Stimulated activated CD8-positive, alpha-beta memory T cell treated with anti-CD3 and anti-CD28 coated beads, Interleukin-12 subunit alpha, Interleukin-12 subunit beta, amount 100 ng/mL, for 4 hours (primary cell): ENCODE results near the gene C2CD4C.
"Not testable (repeated sequence)": the region's sequence is repeated elsewhere in the genome, so short reads cannot be mapped to it uniquely, and the experiment has no call there.

Experiments
- DNase-seq: peaks from one replicate; pipeline ENCODE4 v3.0.0-alpha.2; 2020; ENCODE audit warnings: low read depth

The C2CD4C gene

DNA sequence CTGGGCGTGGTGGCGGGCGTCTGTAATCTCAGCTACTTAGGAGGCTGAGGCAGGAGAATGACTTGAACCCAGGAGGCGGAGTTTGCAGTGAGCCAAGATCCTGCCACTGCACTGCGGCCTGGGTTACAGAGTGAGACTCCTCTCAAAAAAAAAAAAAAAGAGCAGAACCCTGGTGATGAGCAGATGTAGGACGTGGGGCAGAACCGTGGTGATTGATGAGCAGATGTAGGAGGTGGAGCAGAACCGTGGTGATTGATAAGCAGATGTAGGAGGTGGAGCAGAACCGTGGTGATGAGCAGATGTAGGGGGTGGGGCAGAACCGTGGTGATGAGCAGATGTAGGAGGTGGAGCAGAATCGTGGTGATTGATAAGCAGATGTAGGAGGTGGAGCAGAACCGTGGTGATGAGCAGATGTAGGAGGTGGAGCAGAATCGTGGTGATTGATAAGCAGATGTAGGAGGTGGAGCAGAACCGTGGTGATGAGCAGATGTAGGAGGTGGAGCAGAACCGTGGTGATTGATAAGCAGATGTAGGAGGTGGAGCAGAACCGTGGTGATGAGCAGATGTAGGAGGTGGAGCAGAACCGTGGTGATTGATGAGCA is 28.2 kb downstream of the C2CD4C start:
- not testable (repeated sequence) for DNase-seq

DNA sequence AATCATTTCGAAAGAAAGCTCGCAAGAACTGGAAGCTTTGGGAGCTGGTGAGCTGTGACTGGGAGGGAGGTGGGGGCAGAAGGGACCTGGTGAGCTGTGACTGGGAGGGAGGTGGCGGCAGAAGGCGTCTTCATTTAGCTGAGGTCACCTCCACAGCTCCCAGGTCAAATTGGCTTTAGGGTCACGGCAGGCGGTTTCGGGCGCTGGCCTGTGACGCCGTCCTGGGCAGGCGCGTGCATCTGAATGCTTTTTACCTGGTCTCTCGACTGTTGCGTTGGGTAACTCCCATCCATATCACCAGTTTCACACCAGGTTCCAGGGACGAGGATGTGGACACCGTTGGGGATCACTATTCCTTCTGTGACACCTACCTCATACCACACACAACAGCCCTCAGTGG is 29.2 kb downstream of the C2CD4C start:
- no peak for DNase-seq

DNA sequence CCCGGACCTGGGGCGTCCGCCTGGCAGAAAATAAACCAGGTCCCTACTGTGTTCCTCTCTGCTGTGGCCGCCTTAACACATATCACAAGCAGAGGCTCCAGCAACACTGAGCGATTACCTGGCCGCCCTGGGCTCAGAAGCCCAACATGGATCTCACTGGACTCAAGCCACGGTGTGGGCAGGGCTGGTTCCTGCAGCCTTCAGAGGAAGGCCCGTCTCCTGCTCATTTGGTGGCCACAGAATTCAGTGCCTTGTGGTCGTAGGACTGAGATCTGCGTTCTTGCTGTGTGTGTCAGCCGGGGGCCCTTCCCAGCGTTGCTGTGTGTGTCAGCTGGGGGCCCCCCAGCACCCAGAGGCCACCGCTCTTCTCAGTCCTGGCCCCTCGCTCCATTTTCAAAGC is 30.2 kb downstream of the C2CD4C start:
- no peak for DNase-seq

DNA sequence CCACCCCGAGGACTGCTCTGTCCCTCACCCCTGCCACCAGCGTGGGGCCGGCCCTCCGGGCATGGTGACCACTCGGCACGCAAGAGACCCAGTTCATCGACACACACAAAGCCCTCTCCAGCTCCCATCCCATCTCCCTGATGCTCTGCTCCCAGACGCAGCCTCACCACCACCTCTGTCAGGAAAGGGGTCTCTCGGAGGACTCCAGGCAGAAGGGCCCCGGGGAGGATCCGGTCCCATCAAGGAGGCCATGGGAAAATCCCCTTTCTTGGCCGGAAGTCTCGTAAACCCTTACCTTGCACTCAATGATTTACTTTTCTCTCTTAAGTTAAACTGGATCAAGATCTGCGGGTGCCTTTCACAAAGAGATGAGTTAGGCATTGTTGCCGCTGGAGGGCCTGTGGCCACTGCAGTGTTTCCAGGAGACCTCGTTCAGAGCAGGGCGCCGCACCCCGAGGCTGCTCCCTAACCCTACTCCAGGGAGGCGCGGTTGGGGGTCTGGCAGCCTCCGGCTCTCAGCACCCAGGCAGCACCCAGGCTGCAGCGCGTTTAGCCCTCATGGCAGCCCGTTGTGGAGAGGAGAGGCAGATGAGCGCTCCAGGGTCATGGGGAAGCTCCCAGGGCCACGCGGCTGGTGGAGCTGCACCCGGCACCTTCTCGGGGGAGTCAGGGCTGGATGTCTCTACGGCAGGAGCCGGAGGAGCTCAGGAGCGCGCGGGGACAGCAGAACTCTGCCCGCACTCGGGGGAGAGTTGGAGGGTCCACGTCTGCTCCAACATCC is 31.0 kb downstream of the C2CD4C start:
- no peak for DNase-seq

DNA sequence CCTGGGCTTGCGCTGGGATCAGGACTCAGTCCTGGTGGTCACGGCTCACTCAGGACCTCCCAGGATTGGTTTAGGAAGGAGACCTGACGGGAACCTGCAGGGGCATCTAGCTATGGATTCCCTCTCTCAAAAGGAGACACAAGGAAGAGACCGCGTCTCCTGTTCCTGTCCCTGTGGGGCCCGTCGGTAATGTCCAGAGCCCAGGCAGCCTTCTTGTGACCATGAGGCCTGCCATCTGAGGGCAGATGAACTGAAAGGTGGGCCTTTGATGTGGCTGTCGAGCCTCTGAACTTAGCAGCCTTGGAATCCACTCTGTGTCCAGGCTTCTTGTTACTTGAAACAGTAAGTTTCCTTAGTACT is 32.9 kb downstream of the C2CD4C start:
- no peak for DNase-seq

DNA sequence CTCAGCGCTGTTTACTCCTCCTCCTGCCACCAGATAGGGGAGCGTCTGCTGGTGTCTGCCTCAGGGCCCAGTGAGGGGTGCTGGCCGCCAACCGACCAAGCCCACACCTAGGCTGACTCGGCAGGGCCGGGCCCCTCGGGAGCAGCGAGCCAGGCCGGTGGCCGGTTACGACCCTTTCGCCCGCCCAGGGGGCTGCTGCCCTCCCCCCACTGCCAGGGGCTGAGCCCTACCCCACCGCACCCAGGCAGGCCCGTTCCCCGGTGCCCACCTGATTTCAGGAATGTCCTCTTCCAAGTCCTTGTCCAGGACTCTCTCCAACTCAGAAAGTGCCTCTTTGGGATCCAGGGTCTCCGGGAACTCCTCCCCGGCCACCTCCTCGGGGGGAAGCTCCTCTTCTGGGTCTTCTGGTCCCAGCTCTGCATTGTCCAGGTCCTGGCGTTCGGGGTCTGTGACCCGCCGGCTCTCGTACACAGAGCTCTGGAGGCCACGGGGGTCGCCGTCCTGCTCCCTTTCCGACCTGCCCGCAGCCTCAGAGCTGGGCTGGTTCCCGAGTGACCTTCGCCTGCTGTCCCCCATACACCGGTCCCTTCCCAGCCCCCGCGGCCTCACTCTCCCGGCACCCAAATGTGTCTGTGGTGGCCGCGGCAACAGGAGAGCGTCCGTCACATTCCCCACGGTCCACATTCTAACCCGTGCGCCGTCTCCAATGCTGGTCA is 33.4 kb downstream of the C2CD4C start:
- DNase-seq, result no peak

DNA sequence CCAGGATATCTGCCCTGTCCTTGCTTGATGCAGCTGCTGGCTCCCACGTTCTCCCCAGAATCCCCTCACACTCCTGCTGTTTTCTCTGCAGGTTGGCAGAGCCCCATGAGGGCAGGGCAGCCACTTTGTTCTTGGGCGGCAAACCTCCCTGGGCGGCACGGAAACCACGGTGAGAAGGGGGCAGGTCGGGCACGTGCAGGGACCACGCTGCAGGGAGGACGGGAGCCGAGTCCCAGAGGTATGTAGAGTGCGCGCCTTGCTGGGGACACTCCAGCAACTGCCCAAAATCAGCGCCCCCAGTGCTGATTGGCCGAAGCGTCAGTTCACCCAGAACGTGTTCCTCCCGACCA is 34.1 kb downstream of the C2CD4C start:
- no peak for DNase-seq

DNA sequence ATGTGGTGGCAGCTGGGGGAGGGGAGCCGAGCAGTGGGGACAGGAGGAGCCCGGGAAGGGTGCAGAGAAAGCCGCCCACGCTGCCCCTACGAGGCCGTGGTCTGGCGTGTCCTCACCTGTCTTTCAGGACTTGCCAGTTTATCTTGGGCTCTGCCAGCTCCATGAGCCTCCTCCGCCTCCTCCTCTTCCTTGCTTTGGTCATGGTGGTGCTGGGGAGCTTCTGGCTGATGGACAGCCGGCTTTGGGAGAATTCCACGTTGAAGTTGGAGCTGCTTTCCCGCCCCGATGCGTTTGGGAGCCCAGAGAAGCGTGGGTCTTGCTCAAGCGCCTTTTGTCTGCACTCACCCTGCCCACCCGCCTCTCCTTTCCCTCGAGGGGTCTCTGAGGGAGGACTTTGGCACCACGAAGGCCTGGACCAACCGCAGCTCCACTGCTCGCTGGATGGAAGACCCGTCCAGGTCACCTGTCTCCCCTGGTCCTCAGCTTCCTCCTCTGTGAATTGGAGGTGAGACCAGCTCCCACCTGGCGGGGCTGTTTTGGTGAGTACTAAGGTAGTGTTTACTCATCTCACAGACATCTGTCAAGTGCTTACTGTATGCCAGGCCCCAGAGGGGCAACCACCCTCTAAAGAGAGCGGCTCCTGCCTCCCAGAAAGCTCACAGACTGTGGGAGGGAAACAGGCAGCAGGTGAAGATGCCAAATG is 34.6 kb downstream of the C2CD4C start:
- DNase-seq, result no peak

DNA sequence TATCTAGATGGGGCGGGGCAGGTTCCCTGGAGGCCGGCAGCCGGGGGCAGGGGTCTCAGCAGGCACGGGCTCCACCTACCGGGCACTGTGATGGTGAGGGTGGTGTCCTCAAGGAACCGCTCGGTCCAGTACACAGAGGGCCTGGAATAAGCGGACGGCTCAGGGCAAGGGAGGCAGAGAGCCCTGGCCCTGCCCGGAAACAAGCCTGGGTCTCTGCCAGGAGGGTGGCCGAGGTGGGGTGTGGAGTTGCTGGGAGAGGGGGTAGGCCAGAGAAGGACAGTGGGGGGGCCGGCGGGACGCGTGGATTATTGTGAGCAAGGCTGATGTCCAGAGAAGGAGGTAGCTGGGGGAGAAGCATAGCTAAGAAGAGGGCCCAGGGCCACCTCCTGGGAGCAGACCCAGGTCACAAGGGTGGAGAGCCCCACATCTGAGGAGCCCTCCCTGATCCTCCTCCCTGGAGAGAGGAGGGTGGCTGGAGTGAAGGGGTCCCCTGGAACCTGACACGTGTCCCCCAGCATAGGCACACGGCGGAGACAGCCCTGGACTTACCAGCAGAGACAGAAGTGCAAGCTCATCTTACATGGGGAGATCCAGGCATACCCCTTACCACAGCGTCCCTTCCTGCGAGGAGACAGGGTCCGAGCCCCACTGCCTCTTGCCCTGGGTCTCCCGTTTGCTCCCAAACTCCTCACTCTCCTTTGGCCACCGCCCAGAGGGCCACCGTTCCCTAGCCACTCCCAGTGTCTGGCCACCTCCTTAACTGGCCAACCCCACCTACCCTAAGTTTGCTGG is 35.4 kb downstream of the C2CD4C start:
- DNase-seq, result no peak

DNA sequence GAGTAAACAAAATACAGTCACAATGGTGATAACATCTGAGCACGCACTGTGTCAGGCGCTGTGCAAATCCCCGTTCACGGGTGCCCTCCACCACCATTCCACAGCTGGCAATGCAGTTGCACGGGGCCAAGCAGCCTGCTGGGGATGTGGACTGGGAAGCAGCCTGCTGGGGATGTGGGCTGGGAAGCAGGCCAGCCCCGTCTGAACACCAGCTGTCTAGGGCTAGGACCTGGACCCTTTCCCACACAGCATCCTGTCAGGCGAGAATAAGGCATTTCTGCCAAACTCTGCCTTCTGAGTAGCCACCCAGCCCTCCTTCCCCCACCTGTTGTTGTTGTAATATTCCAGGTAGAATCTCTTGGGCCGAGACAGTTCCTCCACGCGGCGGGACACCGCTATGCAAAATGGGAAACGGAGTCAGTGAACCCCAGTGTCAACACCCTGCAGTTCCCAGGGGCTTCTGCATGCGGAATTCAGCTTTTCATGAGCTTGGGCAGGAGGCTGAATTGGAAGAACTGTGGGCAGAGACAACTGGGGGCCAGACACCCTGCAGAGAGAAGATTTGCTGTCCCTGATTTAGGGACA is 36.5 kb downstream of the C2CD4C start:
- DNase-seq, result no peak

DNA sequence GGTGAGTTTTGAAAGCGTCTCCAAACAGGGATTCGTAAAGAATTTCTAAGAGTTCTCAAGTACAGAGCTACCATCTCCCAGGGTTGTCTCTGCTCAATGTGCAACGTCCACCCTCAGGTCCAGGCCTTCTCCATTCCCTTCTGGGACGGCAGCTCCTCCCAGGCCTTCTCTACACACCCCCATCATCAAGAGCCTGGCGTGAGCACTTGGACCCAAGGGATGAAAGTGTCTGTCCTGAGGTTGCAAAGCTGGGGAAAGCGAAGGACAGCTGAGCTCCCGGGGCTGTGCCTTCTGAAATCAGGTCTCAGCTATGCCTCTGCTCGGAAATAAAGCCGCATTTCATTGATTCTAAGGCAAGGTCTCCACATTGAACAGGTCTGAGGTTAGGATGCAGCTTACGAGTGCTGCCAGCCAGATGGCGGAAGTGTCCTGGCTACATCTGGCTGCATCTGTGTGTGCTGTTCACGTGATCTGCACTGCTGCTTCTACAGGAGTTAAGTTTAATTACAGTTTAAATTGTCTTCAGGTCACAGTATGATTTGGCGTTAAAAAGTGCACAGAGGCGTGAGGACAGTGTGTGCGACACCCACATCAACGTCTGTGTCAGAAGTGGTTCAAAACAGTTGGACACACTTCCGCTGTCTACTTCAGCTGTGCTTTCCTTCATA is 37.3 kb downstream of the C2CD4C start:
- DNase-seq, result no peak

DNA sequence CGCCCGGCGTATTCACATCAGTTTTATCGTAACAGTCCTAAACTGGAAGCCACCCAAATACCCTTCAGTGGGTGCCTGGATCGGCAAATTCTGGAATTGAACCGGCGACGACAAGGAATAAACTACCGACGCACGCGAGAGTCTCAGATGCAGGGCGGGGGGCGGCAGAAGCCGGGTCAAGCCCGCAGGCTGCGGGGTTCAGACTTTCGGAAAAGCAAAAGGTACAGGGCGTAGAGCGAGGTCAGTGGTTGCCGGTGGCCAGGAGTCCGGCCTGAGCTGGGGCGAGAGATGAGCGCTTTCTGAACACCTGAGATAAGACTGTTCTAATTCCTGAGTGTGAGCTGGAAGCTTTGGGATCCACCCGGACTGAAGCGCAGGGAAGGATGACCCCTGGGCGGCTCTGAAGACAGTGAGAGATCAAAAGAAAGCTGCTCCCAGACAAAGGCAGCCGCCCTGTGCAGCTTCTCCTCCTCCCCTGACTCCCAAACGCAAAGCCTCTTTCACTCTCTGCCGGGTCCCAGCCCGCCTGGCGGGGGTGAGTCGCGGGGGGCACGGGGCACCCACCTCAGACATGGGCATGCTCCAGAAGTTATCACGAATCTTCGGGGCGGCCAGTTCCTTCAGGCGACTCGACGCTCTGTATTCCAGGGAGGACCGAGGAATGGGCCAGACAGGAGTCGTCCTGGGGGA is 38.2 kb downstream of the C2CD4C start:
- no peak for DNase-seq

DNA sequence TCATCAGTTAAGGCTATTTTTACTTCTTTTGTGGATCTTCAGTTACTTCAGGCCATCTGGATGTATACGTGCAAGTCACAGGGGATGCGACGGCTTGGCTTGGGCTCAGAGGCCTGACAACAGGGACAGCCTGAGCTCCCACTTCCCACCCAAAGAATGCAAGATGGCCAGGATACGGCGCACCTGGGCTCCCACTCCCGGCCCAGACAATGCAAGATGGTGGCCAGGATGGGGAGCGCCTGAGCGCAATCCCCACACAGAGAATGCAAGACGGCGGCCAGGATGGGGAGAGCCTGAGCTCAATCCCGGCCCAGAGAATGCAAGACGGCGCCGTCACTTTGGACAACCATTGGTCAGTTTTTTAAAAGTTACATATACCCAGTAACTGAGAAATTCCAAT is 39.1 kb downstream of the C2CD4C start:
- no peak for DNase-seq

DNA sequence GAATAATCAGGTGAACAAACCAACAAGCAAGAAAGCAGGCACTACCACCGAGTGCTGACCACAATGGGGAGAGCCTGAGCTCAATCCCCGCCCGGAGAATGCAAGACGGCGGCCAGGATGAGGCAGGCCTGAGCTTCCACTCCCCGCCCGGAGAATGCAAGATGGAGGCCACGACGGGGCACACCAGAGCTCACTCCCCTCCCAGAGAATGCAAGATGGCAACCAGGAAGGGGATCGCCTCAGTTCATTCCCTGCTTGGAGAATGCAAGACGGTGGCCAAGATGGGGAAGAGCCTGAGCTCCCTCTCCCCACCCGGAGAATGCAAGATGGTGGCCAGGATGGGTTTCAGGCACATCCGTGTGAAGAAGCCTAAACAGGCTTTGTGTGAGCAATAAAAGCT is 39.7 kb downstream of the C2CD4C start:
- no peak for DNase-seq

DNA sequence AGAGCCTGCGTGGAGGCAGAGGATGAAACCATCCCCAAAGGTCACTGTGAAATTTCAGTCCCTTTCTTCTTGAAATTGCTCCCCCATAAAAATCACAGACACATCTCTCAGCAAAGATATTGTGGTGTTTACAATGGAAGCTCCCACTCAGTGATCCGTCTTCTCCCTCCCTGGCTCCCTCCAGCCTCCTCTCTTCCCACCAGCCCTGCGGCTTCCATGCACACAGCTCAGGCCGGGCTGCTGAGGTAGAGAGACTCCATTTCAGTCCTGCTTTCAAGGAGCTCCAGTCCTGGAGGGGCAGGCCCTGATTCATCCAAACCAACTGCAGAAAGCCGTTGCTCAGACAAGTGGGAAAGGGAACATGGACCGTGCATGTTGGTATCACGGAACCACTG is 40.3 kb downstream of the C2CD4C start:
- no peak for DNase-seq

DNA sequence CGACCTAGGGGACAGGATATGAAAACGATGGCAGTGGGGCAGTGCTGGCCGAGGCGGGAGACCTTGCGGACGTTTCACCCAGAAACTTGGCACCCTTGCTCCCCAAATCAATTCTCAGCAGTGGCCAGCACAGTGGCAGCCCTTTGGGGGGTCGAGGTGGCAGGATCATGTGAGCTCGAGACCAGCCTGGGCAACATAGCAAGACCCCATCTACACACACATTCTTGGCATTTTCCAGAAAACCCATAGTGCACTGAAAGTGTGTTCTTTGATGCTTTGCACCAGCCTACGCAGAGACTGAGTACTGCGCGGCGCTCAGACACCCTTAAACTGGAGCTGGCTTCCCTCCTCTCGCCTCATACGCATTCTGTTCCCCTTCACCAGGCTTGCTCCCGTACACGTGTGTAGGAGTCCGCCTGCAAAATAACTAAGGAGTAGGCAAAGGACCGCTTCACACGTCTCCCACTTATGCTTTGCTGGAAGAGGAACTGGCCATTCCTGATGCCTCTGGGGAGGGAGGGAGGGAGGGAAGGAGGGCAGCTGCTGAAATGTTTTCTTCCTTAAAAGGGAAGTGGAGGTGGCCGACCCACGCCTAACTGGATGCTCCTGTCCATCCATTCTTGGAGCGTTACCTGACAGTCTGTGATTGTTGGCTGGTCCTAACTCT is 40.9 kb downstream of the C2CD4C start:
- DNase-seq, result no peak

DNA sequence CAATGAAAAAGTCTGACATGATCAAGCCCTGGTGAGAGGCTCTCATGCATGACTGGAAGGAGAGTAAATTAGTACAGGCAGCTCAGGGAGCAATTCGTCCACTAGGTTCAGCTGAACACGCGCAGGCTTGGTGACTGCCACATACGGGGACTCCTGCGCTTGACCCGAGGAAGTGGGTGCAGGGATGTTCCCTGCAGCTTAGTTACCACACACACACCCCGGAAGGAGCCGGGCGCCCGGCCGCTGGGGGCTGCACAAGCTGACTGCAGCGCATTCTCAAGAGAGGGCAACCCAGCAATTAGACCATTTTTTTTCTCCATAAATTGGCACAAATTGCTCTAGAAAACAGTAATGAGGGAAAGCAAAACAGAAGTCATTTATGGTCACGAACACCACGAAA is 41.4 kb downstream of the C2CD4C start:
- DNase-seq, result no peak

DNA sequence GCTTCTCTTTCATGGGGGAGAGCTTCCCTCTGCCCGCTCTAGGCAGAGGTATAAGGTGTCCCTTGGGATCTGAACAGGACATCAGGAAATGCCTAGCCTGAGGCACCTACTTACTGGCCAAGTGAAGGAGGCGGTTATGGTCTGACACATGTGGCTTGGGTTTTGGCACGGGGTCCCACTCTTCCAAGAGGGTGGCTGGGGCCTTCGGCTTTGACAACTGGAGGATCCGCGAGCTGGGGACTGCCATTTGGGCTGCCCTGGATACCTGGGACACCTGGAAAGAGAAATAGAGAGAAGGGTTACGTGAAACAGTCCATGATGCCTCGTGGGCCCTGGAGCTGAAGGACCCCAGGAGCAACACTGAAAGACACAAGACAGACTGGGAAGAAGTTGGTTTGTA is 42.0 kb downstream of the C2CD4C start:
- no peak for DNase-seq

DNA sequence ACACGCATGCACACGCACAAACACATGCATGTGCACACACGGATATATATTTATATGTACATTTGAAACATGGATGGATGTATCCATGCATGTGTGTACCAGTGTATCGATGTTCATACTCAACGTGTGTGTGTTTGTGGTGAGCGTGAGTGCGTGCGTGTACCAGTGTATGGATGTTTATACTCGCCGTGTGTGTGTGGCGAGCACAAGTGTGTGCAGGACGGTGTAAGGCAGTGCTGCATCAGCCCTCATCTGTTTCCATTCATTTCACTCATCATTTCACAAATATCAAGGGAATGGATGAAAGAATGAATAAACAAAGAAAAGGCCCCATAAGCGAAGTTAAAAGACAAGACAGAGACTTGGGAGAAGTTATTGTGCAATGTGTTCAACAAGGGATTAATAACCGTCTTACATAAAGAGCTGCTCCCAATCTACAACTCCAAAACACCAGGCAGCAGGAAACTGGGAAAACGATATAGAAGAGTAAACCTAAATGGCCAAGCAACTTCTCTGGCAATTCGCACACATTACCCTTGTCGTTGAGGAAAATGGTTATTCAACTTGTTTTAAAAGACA is 42.7 kb downstream of the C2CD4C start:
- DNase-seq, result no peak
